ENCODE results near the gene UBXN2A. TPM values are rescaled to one million over a fixed set of nuclear protein-coding genes. Genes with fewer than 3 reads are reported as not detected.

The UBXN2A gene
- total RNA-seq, 1 donor from 2014 or later, result 9.4 TPM

- ATAC-seq (ENCODE audit: low read depth) (no peak), DNase-seq (no peak)
- Mint-ChIP-seq H3K9me3 (no peaks in the 10 kb centered on the region), H3K27ac (no peak overlapping the region), H3K4me1 (peaks cover 41% of the 10 kb centered on the region), H3K27me3 (no peaks in the 10 kb centered on the region), H3K36me3 (ENCODE audit: low read depth) (peaks cover 13% of the 10 kb centered on the region), H3K4me3 (no peak overlapping the region)
- CTCF ChIA-PET, result no interaction called here
- POLR2A ChIA-PET, result interaction anchor here (1.8 kb wide), 1 partner anchor 10 kb away, joined by 9 read pairs; no protein-coding TSS in a partner anchor
- TF ChIP-seq CTCF (IDR thresholded peaks at IDR 0.05), result no peak
- intact Hi-C loops (cut with micrococcal nuclease), result no loop called here
Observed at GRCh38 chr2:23915327-23915726, 24.9 kb upstream of the UBXN2A start.

GRCh38 chr2:23916727-23917405 is 23.4 kb upstream of the UBXN2A start:
- intact Hi-C loops (cut with micrococcal nuclease), result no loop called here
- no peak for DNase-seq
- no peak for ATAC-seq (ENCODE audit: low read depth)

GRCh38 chr2:23918837-23919489 is 21.3 kb upstream of the UBXN2A start:
- peaks cover 9% of the 10 kb centered on the region for H3K36me3 Mint-ChIP-seq (ENCODE audit: low read depth)
- H3K27ac Mint-ChIP-seq, result no peak overlapping the region
- ChIA-PET CTCF (interaction anchor here (0.6 kb wide), 1 partner anchor 8 kb away, joined by 4 read pairs; no protein-coding TSS in a partner anchor), POLR2A (interaction anchor here (0.6 to 1.7 kb wide), 2 partner anchors 8 to 9 kb away, joined by 3 to 6 read pairs; partner anchors contain the start of gene ATAD2B)
- TF ChIP-seq CTCF (IDR thresholded peaks at IDR 0.05), result no peak
- no peaks in the 10 kb centered on the region for H3K9me3 Mint-ChIP-seq
- intact Hi-C loops (cut with micrococcal nuclease), result no loop called here
- H3K27me3 Mint-ChIP-seq, result no peaks in the 10 kb centered on the region
- ATAC-seq (ENCODE audit: low read depth) (no peak), DNase-seq (no peak)
- H3K4me3 Mint-ChIP-seq, result no peak overlapping the region
- peaks cover 44% of the 10 kb centered on the region for H3K4me1 Mint-ChIP-seq

More at GRCh38 chr2:23916727-23917405, 23.4 kb upstream of the UBXN2A start:
- ChIA-PET CTCF (no interaction called here), POLR2A (interaction anchor here (1.8 kb wide), 1 partner anchor 9 kb away, joined by 9 read pairs; no protein-coding TSS in a partner anchor)
- no peaks in the 10 kb centered on the region for H3K9me3 Mint-ChIP-seq
- peaks cover 36% of the 10 kb centered on the region for H3K4me1 Mint-ChIP-seq
- no peaks in the 10 kb centered on the region for H3K27me3 Mint-ChIP-seq
- H3K4me3 Mint-ChIP-seq, result no peak overlapping the region
- peak overlapping the region; percentile 24 for H3K27ac Mint-ChIP-seq
- no peak for TF ChIP-seq CTCF (IDR thresholded peaks at IDR 0.05)
- H3K36me3 Mint-ChIP-seq (ENCODE audit: low read depth), result peaks cover 8% of the 10 kb centered on the region

- Mint-ChIP-seq H3K4me3 (peak overlapping the region; percentile 97), H3K9me3 (no peaks in the 10 kb centered on the region), H3K27me3 (no peaks in the 10 kb centered on the region), H3K36me3 (ENCODE audit: low read depth) (peaks cover 14% of the 10 kb centered on the region), H3K4me1 (peaks cover 49% of the 10 kb centered on the region), H3K27ac (no peak overlapping the region)
- intact Hi-C loops (cut with micrococcal nuclease), result loop anchor here (10.0 kb wide), 3 partner anchors 50 to 1950 kb away; partner anchors contain the start of genes ASXL2 and ITSN2
- ChIA-PET CTCF (interaction anchor here (1.6 to 4.7 kb wide), 4 partner anchors 14 to 160 kb away, joined by 5 to 53 read pairs (median 30); partner anchors contain the start of gene TP53I3), POLR2A (interaction anchor here (0.5 to 5.9 kb wide), 10 partner anchors 9 to 159 kb away, joined by 3 to 111 read pairs (median 20); partner anchors contain the start of genes SF3B6, TP53I3 and WDCP)
- TF ChIP-seq CTCF (IDR thresholded peaks at IDR 0.05), result no peak
- ATAC-seq (ENCODE audit: low read depth), result no peak
- no peak for DNase-seq
Observed at GRCh38 chr2:23924589-23925359, 15.5 kb upstream of the UBXN2A start.
